B cell (primary cell): ENCODE data around the gene FGF21. TPM values are rescaled to one million over a fixed set of nuclear protein-coding genes. Genes with fewer than 3 reads are reported as not detected.
A peak's percentile ranks its signal among the peaks of the same experiment; 100 is the strongest.

ENCODE experiments used
- ATAC-seq: fragments of 200-7000 bp; cut with Tn5 transposase; one replicate; pipeline ENCODE4 v1.10.0; 2021; ENCODE audit warnings: low read depth, mild to moderate bottlenecking, moderate number of reproducible peaks, moderate library complexity
- CTCF ChIA-PET: fragments of 350-600 bp; sonication (Branson Sonifier 250); formaldehyde crosslinking; loops from one replicate; lab custom pipeline; 2021; ENCODE audit warnings: antibody characterized with exemption, inconsistent platforms; lab: Charles Lee
- POLR2A ChIA-PET: fragments of 350-600 bp; sonication (Branson Sonifier 250); formaldehyde crosslinking; loops from one replicate; lab custom pipeline; 2021; ENCODE audit warnings: antibody characterized with exemption; lab: Charles Lee
- DNase-seq: peaks from one replicate; pipeline ENCODE4 v3.0.0; 2013
- H2AFZ ChIP-seq: 2 replicates; pipeline ENCODE4 v1.6.1; 2012; ENCODE audit warnings: mild to moderate bottlenecking, low read depth, low read length; ENCODE audit not compliant: insufficient read depth, poor library complexity, severe bottlenecking
- H3K27ac ChIP-seq, 2 donors: 1 replicate in 1 of 2; 2 replicates in 1 of 2; pipeline ENCODE4 v1.5.1; 2012 to 2013; ENCODE audit warnings: low read length in 2 of 2, mild to moderate bottlenecking in 2 of 2, moderate library complexity in 1 of 2
- H3K27me3 ChIP-seq, 4 experiments: fragments of 200-600 bp in 1 of 4; sonication (generic) in 1 of 4; replicated peaks in 1 of 4; 1 replicate in 2 of 4; 2 replicates in 2 of 4; pipeline versions ENCODE4 v1.6.1 to v1.7.0; 2013 to 2016; ENCODE audit warnings: low read length in 3 of 4, mild to moderate bottlenecking in 2 of 4, mixed read lengths in 1 of 4, moderate library complexity in 1 of 4; ENCODE audit not compliant: insufficient read depth in 4 of 4, control insufficient read depth in 3 of 4; ENCODE audit errors: control extremely low read depth in 1 of 4
- H3K36me3 ChIP-seq, 2 experiments: replicated peaks in 1 of 2; 1 replicate in 1 of 2; 2 replicates in 1 of 2; pipeline versions ENCODE4 v1.6.1 to v1.7.1; 2013; ENCODE audit warnings: low read length in 1 of 2; ENCODE audit not compliant: insufficient read depth in 2 of 2, control insufficient read depth in 1 of 2; ENCODE audit errors: control extremely low read depth in 1 of 2, extremely low read depth in 1 of 2
- H3K4me1 ChIP-seq, 2 donors: fragments of 200-600 bp in 1 of 2; sonication (generic) in 1 of 2; 1 replicate in 1 of 2; 2 replicates in 1 of 2; pipeline versions ENCODE4 v1.5.1 to v1.6.1; 2013 to 2017; ENCODE audit warnings: low read length in 2 of 2; ENCODE audit not compliant: control insufficient read depth in 2 of 2, insufficient read depth in 2 of 2
- H3K4me2 ChIP-seq: replicated peaks from 2 replicates; pipeline ENCODE3; 2012; ENCODE audit warnings: mild to moderate bottlenecking, low read depth, low read length; ENCODE audit not compliant: poor library complexity, severe bottlenecking
- H3K4me3 ChIP-seq, 5 experiments: fragments of 200-600 bp in 1 of 5; sonication (generic) in 1 of 5; 1 replicate in 3 of 5; 2 replicates in 2 of 5; pipeline versions ENCODE4 v1.5.1 to v1.7.0; 2011 to 2016; ENCODE audit warnings: low read length in 4 of 5, mild to moderate bottlenecking in 4 of 5, low read depth in 2 of 5, control low read depth in 1 of 5, moderate library complexity in 1 of 5; ENCODE audit not compliant: insufficient read depth in 1 of 5; ENCODE audit errors: control extremely low read depth in 1 of 5, extremely low read depth in 1 of 5
- H3K79me2 ChIP-seq: fragments of 200-600 bp; sonication (generic); one replicate; pipeline ENCODE4 v1.6.0; 2016; ENCODE audit warnings: low read length; ENCODE audit not compliant: control insufficient read depth, insufficient read depth
- H3K9ac ChIP-seq: fragments of 200-600 bp; sonication (generic); 2 replicates; pipeline ENCODE4 v1.6.1; 2017; ENCODE audit warnings: mild to moderate bottlenecking, low read length, moderate library complexity
- H3K9me3 ChIP-seq, 3 donors: one replicate each; pipeline versions ENCODE4 v1.6.1 to v1.7.1; 2013; ENCODE audit warnings: low read length in 2 of 3; ENCODE audit not compliant: control insufficient read depth in 2 of 3, insufficient read depth in 1 of 3; ENCODE audit errors: control extremely low read depth in 1 of 3
- H4K20me1 ChIP-seq: 2 replicates; pipeline ENCODE4 v1.6.0; 2012; ENCODE audit warnings: mild to moderate bottlenecking, low read length; ENCODE audit not compliant: insufficient read depth, control insufficient read depth, poor library complexity, severe bottlenecking
- H3K27ac Mint-ChIP-seq: one replicate; pipeline ENCODE4 v1.8.0; 2021; ENCODE audit warnings: mixed read lengths
- H3K27me3 Mint-ChIP-seq: one replicate; pipeline ENCODE4 v1.8.0; 2021; ENCODE audit warnings: mixed read lengths
- H3K4me1 Mint-ChIP-seq: one replicate; pipeline ENCODE4 v1.8.0; 2021; ENCODE audit warnings: mixed read lengths
- H3K4me3 Mint-ChIP-seq: one replicate; pipeline ENCODE4 v1.8.0; 2021; ENCODE audit warnings: mixed read lengths
- H3K9me3 Mint-ChIP-seq: one replicate; pipeline ENCODE4 v1.8.0; 2022; ENCODE audit warnings: mixed read lengths; ENCODE audit not compliant: insufficient read depth
- EZH2 ChIP-seq: IDR thresholded peaks from 2 replicates; pipeline ENCODE4 v1.6.1; 2012; ENCODE audit warnings: borderline replicate concordance, low read depth, mild to moderate bottlenecking, moderate library complexity, low read length; ENCODE audit not compliant: insufficient read depth, poor library complexity, severe bottlenecking
- WGBS: methylation state at CpG from one replicate; pipeline ENCODE4 v1.1.5; 2013; ENCODE audit warnings: missing lambda C conversion rate; ENCODE audit not compliant: insufficient coverage; 5-methylcytosine and 5-hydroxymethylcytosine counted together
- intact Hi-C: fragments of 100-400 bp; cut with micrococcal nuclease; formaldehyde crosslinking; loops from one replicate; pipeline ENCODE4 v1.10.0; 2022
- polyA plus RNA-seq: library from polyadenylated mRNA; depleted of rRNA; stranded (reverse); fragments of >200 nt; gene quantifications from 2 replicates; pipeline ENCODE4 v1.2.3, GENCODE V29; 2012
- total RNA-seq, 2 donors: library from RNA; stranded (reverse); fragments of 120-200 nt in 1 of 2; gene quantifications; 1 replicate in 1 of 2; 2 replicates in 1 of 2; pipeline versions ENCODE4 v1.2.3 to v1.2.4, GENCODE V29; 2013 to 2022
- TF ChIP-seq, protein P1 (sequence below): fragments of 200-600 bp; IDR thresholded peaks from one replicate; pipeline ENCODE4 v1.8.0; 2022; ENCODE audit warnings: antibody characterized with exemption, mild to moderate bottlenecking

The FGF21 gene
- total and polyA plus RNA-seq, 2 donors (not counting 1 experiment from before 2014, with no cell fraction given): not detected

DNA sequence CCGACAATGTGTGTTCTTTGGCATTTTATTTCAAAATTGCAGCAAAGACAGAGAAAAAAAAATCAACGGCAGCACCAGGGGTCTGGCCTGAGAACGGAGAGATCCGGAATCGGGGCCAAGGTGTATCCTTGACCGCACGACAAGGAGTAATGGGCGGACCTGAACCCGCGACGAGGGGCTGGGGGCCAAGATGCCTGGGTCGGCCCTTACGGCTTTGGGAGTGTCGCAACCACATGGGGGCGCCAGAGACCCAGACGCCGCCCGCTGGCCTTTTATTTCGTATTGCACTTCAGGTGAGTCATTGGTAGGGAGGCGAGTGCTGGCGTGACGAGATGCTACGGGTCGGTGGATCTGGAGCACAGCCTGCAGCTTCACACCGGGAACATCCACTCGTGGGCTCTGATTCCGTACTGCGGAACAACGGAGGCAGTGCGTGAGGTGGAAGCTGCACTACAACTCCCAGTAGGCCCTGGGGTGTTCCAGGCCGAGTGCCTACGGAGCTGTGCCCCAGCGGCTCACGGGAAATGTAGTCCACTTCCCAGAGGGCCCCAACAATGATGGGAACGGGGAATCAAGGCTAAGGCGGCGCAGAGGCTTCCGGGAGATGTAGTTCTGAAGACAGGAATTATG, 39.8 kb downstream of the FGF21 start:
- Histone ChIP-seq H3K4me2 (peak overlapping the region; percentile 80), H3K9me3 (no peaks in the 10 kb centered on the region), H3K27me3 (no peaks in the 10 kb centered on the region), H3K27ac (peak overlapping the region; percentile 30 to 62), H3K4me3 (peak overlapping the region; percentile 42 to 68 (median 60)), H2AFZ (peak overlapping the region; percentile 75), H3K79me2 (no peaks in the 10 kb centered on the region), H3K36me3 (no peaks in the 10 kb centered on the region), H4K20me1 (no peaks in the 10 kb centered on the region), H3K9ac (peak overlapping the region; percentile 68), H3K4me1 (peaks cover 3 to 10% of the 10 kb centered on the region in 2 donors)
- ChIA-PET CTCF (interaction anchor here (0.5 to 17.5 kb wide), 32 partner anchors 7 to 867 kb away, joined by 3 to 553 read pairs (median 4); partner anchors contain the start of genes BCAT2, CA11, GYS1 and HSD17B14), POLR2A (interaction anchor here (0.5 to 2.1 kb wide), 11 partner anchors 12 to 176 kb away, joined by 3 to 9 read pairs (median 5); partner anchors contain the start of genes BCAT2, CA11 and HSD17B14)
- peak overlapping the region; percentile 98 for H3K4me3 Mint-ChIP-seq
- intact Hi-C loops: loop anchor here (1.0 to 5.0 kb wide), 10 partner anchors 15 to 972 kb away; partner anchors contain the start of genes AP2A1, DBP, FTL and GYS1
- TF ChIP-seq EZH2: no peak
- TF ChIP-seq, protein P1, sequence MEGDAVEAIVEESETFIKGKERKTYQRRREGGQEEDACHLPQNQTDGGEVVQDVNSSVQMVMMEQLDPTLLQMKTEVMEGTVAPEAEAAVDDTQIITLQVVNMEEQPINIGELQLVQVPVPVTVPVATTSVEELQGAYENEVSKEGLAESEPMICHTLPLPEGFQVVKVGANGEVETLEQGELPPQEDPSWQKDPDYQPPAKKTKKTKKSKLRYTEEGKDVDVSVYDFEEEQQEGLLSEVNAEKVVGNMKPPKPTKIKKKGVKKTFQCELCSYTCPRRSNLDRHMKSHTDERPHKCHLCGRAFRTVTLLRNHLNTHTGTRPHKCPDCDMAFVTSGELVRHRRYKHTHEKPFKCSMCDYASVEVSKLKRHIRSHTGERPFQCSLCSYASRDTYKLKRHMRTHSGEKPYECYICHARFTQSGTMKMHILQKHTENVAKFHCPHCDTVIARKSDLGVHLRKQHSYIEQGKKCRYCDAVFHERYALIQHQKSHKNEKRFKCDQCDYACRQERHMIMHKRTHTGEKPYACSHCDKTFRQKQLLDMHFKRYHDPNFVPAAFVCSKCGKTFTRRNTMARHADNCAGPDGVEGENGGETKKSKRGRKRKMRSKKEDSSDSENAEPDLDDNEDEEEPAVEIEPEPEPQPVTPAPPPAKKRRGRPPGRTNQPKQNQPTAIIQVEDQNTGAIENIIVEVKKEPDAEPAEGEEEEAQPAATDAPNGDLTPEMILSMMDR: peak; percentile 96
- WGBS: 3% methylated on average over 38 of the region's 38 CpGs
- ATAC-seq (peak; percentile 98), DNase-seq (peak; percentile 93)
- no peaks in the 10 kb centered on the region for H3K27me3 Mint-ChIP-seq
- H3K27ac Mint-ChIP-seq: peak overlapping the region; percentile 93
- H3K4me1 Mint-ChIP-seq: peaks cover 11% of the 10 kb centered on the region
- H3K9me3 Mint-ChIP-seq: no peaks in the 10 kb centered on the region

- intact Hi-C loops: loop anchor here (1.0 to 5.0 kb wide), 10 partner anchors 15 to 971 kb away; partner anchors contain the start of genes AP2A1, DBP, FTL and GYS1
- Histone ChIP-seq H4K20me1 (no peaks in the 10 kb centered on the region), H3K4me2 (peak overlapping the region; percentile 80), H3K4me1 (peaks cover 3 to 10% of the 10 kb centered on the region in 2 donors), H2AFZ (peak overlapping the region; percentile 75), H3K27ac (peak overlapping the region; percentile 30 to 62), H3K36me3 (no peaks in the 10 kb centered on the region), H3K4me3 (peak overlapping the region in 4 of 5 experiments; percentile 50 to 68 (median 64)), H3K9ac (peak overlapping the region; percentile 68), H3K27me3 (no peaks in the 10 kb centered on the region), H3K9me3 (no peaks in the 10 kb centered on the region), H3K79me2 (no peaks in the 10 kb centered on the region)
- H3K9me3 Mint-ChIP-seq: no peaks in the 10 kb centered on the region
- POLR2A ChIA-PET: interaction anchor here (0.5 to 2.1 kb wide), 11 partner anchors 11 to 175 kb away, joined by 3 to 9 read pairs (median 5); partner anchors contain the start of genes BCAT2, CA11 and HSD17B14
- ATAC-seq: no peak
- CTCF ChIA-PET: interaction anchor here (0.7 to 17.5 kb wide), 28 partner anchors 8 to 774 kb away, joined by 3 to 553 read pairs (median 4); partner anchors contain the start of genes BCAT2, CA11, GYS1 and HSD17B14
- DNase-seq: no peak
- peak overlapping the region; percentile 98 for H3K4me3 Mint-ChIP-seq
- TF ChIP-seq, protein P1: no peak
- no peak for TF ChIP-seq EZH2
- peaks cover 11% of the 10 kb centered on the region for H3K4me1 Mint-ChIP-seq
- H3K27ac Mint-ChIP-seq: peak overlapping the region; percentile 93
- no peaks in the 10 kb centered on the region for H3K27me3 Mint-ChIP-seq
- WGBS: 92% methylated on average over 2 of the region's 2 CpGs
Measured at GRCh38 chr19:48795685-48796070, 40.4 kb downstream of the FGF21 start.
